Measurements from ENCODE around the gene MLX.

DNA sequence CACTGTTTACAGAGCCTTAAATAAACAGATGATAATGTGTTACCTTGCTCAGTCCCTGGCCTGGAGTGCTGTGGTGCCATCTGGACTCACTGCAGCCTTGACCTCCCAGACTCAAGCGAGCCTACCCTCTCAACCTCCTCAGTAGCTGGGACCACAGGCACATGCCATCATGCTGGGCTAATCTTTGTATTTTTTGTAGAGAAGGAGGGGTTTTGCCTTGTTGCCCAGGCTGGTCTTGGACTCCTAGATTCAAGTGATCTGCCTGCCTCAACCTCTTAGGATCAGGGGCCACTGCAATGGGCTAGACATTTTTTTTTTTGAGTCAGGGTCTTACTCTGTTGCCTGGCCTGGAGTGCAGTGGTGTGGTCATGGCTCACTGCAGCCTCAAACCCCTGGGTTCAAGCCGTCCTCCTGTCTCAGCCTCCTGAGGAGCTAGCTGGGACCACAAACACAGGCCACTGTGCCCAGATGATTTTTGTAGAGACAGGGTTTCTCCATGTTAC lies 35.9 kb upstream of the MLX start:
- TF ChIP-seq CTCF (IDR thresholded peaks at IDR 0.05; ENCODE audit: low read length) (no peak), EZH2 (optimal IDR thresholded peaks at IDR 0.05; ENCODE audit: low read depth, low read length) (no peak)
